Neural progenitor cell (in vitro differentiated cells): ENCODE results near the gene PTDSS2.

Experiments
- CTCF ChIP-seq: fragments of 200-600 bp; sonication (generic); IDR thresholded peaks from 2 replicates; pipeline ENCODE4 v1.5.1; 2017; ENCODE audit warnings: antibody characterized with exemption, mild to moderate bottlenecking
- EZH2 ChIP-seq: fragments of 200-600 bp; sonication (generic); IDR thresholded peaks from 2 replicates; pipeline ENCODE4 v1.6.1; 2017; ENCODE audit warnings: antibody characterized with exemption, mild to moderate bottlenecking, moderate library complexity
- EZH2phosphoT487 ChIP-seq: fragments of 200-600 bp; sonication (generic); IDR thresholded peaks from 2 replicates; pipeline ENCODE4 v1.6.1; 2017; ENCODE audit warnings: antibody characterized with exemption

- no peak for TF ChIP-seq CTCF
- no peak for TF ChIP-seq EZH2phosphoT487
- no peak for TF ChIP-seq EZH2
Observed at GRCh38 chr11:412641-413119, 37.4 kb upstream of the PTDSS2 start.
